ENCODE data around the gene SLC1A1. TPM values are rescaled to one million over a fixed set of nuclear protein-coding genes. Genes with fewer than 3 reads are reported as not detected.

SLC1A1 gene
- total and polyA plus RNA-seq, 2 experiments from 2014 or later: 34.6 to 47.6 TPM

- 89 to 93% methylated on average over 4 of the region's 4 CpGs for WGBS, 2 experiments (ENCODE audit: low coverage in 1 of 2, low lambda C conversion rate in 2 of 2, missing lambda C conversion rate in 2 of 2)
- H2AFZ ChIP-seq: no peak overlapping the region
These were observed 14.0 kb downstream of the SLC1A1 start for GRCh38 chr9:4504250-4504649.

DNA sequence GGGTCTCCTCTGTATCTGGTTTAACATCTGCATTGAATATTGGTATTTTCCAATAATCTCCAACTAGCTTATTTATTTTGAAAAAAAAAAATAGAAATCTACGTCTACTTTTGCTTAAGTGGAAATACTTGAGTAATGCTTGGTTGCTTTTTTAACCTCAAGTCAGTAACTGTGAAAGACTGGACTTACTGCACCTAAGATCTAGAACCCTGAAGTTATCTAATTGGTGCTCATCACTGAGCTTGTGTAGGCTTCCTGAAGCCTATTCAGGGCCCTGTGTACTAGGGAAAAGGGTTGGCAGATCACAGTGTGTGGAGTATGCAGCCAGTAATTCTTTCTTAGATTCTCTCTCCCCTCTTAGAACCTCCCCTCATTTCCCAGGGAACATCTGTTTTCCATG is 16.2 kb downstream of the SLC1A1 start:
- no peaks in the 10 kb centered on the region for H3K27me3 ChIP-seq (replicated peaks; ENCODE audit: insufficient read depth)
- H4K20me1 ChIP-seq (ENCODE audit: insufficient read depth): no peaks in the 10 kb centered on the region
- DNase-seq: no peak
- H3K9me2 ChIP-seq (ENCODE audit: insufficient read depth): no peaks in the 10 kb centered on the region
- no peak for TF ChIP-seq EZH2 (IDR thresholded peaks at IDR 0.05; ENCODE audit: insufficient read depth, poor library complexity, severe bottlenecking)
- no peak overlapping the region for H2AFZ ChIP-seq
- peaks cover 40% of the 10 kb centered on the region for H3F3A ChIP-seq (ENCODE audit: insufficient read depth)
- whole genome bisulfite sequencing, 2 experiments (ENCODE audit: low coverage in 1 of 2, low lambda C conversion rate in 2 of 2, missing lambda C conversion rate in 2 of 2): 87 to 93% methylated on average over 1 of the region's 1 CpG
- in situ Hi-C loops (cut with MboI): no loop called here
- no peaks in the 10 kb centered on the region; the same call in 1 of the 2 replicates for H3K36me3 ChIP-seq (ENCODE audit: low read depth)
- peak overlapping the region; percentile 90 for H3K27ac ChIP-seq
- H3K4me2 ChIP-seq (ENCODE audit: unreplicated experiment): no peak overlapping the region
- H3K9ac ChIP-seq: no peak overlapping the region
- H3K4me3 ChIP-seq: no peak overlapping the region
- H3K9me3 ChIP-seq (ENCODE audit: low read depth): no peaks in the 10 kb centered on the region
- H3K4me1 ChIP-seq (ENCODE audit: insufficient read depth): peaks cover 43% of the 10 kb centered on the region
- H3K79me2 ChIP-seq (ENCODE audit: insufficient read depth): peaks cover 71% of the 10 kb centered on the region

More at GRCh38 chr9:4504250-4504649, 14.0 kb downstream of the SLC1A1 start:
- Histone ChIP-seq H3K9me3 (ENCODE audit: low read depth) (no peaks in the 10 kb centered on the region), H3K4me1 (ENCODE audit: insufficient read depth) (peaks cover 32% of the 10 kb centered on the region), H3K4me2 (ENCODE audit: unreplicated experiment) (no peak overlapping the region), H3F3A (ENCODE audit: insufficient read depth) (peaks cover 31% of the 10 kb centered on the region), H3K9ac (no peak overlapping the region), H3K4me3 (no peak overlapping the region), H3K36me3 (ENCODE audit: low read depth) (no peaks in the 10 kb centered on the region; the same call in 1 of the 2 replicates), H3K27ac (no peak overlapping the region), H3K27me3 (replicated peaks; ENCODE audit: insufficient read depth) (no peaks in the 10 kb centered on the region), H3K9me2 (ENCODE audit: insufficient read depth) (no peaks in the 10 kb centered on the region), H3K79me2 (ENCODE audit: insufficient read depth) (peaks cover 76% of the 10 kb centered on the region), H4K20me1 (ENCODE audit: insufficient read depth) (no peaks in the 10 kb centered on the region)
- no peak for DNase-seq
- TF ChIP-seq EZH2phosphoT487 (IDR thresholded peaks at IDR 0.05; ENCODE audit: insufficient read depth, low read depth): no peak
- TF ChIP-seq EZH2 (IDR thresholded peaks at IDR 0.05; ENCODE audit: insufficient read depth, poor library complexity, severe bottlenecking): no peak
- in situ Hi-C loops (cut with MboI): no loop called here

DNA sequence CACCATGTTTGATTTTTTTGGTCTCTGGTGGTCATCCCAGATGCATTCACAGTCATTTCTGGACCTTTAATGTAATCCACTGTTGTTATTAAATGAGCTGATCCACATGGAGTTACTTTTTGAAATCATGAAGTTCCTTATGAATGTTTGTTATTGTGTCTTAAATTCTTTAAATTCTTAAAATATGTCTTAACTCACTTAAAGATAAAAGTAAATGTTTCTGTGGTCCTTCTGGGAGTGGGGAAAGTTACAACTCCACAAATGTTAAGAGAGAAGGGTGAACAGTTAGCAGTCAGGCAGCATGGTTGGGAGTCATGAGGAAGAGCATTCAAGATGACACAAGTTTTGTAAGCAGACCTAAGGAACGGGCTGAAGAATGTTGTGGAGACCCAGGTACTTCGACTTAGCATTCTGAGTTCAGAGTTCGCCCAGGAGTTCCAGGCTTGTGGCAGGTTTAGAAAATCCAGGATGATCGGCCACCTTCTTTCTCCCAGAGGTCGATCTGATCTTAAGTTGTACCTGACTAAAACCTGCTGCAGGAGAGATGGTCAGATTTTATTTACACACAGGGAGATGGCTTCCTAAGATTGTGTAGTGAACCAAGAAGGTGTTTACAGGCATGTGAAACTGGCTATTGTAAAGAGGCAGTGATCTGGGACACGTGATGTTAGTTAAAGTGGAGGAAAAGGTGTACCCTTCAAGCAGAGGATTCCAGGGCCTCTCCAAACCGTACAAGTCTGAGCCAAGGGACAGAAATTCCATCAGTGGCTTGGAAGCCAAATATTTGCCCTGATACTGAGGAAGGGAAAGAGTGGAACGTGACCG is 17.2 kb downstream of the SLC1A1 start:
- Histone ChIP-seq H3K9me3 (ENCODE audit: low read depth) (no peaks in the 10 kb centered on the region), H3K79me2 (ENCODE audit: insufficient read depth) (peaks cover 71% of the 10 kb centered on the region), H4K20me1 (ENCODE audit: insufficient read depth) (no peaks in the 10 kb centered on the region), H3K27ac (peak overlapping the region; percentile 90), H3F3A (ENCODE audit: insufficient read depth) (peaks cover 40% of the 10 kb centered on the region), H3K4me3 (no peak overlapping the region), H3K4me2 (ENCODE audit: unreplicated experiment) (peak overlapping the region; percentile 66), H3K9ac (no peak overlapping the region), H2AFZ (no peak overlapping the region), H3K27me3 (replicated peaks; ENCODE audit: insufficient read depth) (no peaks in the 10 kb centered on the region), H3K9me2 (ENCODE audit: insufficient read depth) (no peaks in the 10 kb centered on the region), H3K4me1 (ENCODE audit: insufficient read depth) (peaks cover 43% of the 10 kb centered on the region), H3K36me3 (ENCODE audit: low read depth) (no peaks in the 10 kb centered on the region; the same call in 1 of the 2 replicates)
- in situ Hi-C loops (cut with MboI): no loop called here
- no peak for TF ChIP-seq EZH2 (IDR thresholded peaks at IDR 0.05; ENCODE audit: insufficient read depth, poor library complexity, severe bottlenecking)
- no peak for TF ChIP-seq EZH2phosphoT487 (IDR thresholded peaks at IDR 0.05; ENCODE audit: insufficient read depth, low read depth)
- 85 to 91% methylated on average over 9 of the region's 9 CpGs for WGBS, 2 experiments (ENCODE audit: low coverage in 1 of 2, low lambda C conversion rate in 2 of 2, missing lambda C conversion rate in 2 of 2)
- peak; percentile 29 for DNase-seq

DNA sequence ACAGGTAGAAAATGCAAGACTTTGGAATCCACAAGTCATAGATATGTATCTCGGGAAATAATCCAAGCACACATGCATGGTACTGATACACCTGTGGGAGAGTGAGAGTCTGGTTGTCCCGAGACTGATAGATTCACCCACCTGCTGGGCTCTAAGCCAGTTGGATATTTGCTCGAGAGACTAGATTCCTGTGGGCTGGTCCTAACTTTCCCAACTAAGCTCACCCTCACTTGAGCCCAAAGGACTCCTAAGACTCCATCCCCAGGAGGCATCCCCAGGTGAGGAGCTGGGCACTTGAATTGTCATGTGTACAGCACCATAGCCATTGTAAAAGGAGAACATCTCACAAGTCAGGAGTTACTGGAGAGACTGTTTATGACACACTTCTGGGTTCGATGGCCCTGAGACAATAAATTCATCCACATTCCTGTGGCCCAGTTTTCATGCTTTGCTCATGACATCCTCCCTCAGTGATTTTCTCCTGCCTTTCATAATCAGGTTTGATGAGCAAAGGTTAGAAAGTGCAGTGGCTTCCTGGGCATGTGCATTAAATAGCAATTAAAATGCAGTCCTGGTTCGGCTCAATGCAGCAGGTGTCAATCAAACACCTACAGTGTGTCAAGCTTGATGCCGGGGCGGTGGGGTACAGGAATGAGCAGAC is 18.1 kb downstream of the SLC1A1 start:
- DNase-seq: peak; percentile 90
- Histone ChIP-seq H3K27me3 (replicated peaks; ENCODE audit: insufficient read depth) (no peaks in the 10 kb centered on the region), H4K20me1 (ENCODE audit: insufficient read depth) (no peaks in the 10 kb centered on the region), H3F3A (ENCODE audit: insufficient read depth) (peaks cover 40% of the 10 kb centered on the region), H3K9ac (peak overlapping the region; percentile 65), H3K36me3 (ENCODE audit: low read depth) (no peaks in the 10 kb centered on the region; the same call in 1 of the 2 replicates), H3K4me3 (peak overlapping the region; percentile 30), H3K4me1 (ENCODE audit: insufficient read depth) (peaks cover 43% of the 10 kb centered on the region), H3K4me2 (ENCODE audit: unreplicated experiment) (peak overlapping the region; percentile 66), H3K27ac (peak overlapping the region; percentile 90), H3K9me2 (ENCODE audit: insufficient read depth) (no peaks in the 10 kb centered on the region), H2AFZ (no peak overlapping the region), H3K79me2 (ENCODE audit: insufficient read depth) (peaks cover 71% of the 10 kb centered on the region), H3K9me3 (ENCODE audit: low read depth) (no peaks in the 10 kb centered on the region)
- in situ Hi-C loops (cut with MboI): no loop called here
- TF ChIP-seq EZH2 (IDR thresholded peaks at IDR 0.05; ENCODE audit: insufficient read depth, poor library complexity, severe bottlenecking): no peak
- TF ChIP-seq EZH2phosphoT487 (IDR thresholded peaks at IDR 0.05; ENCODE audit: insufficient read depth, low read depth): no peak
- WGBS, 2 experiments (ENCODE audit: low coverage in 1 of 2, low lambda C conversion rate in 2 of 2, missing lambda C conversion rate in 2 of 2): 61 to 64% methylated on average over 7 of the region's 7 CpGs

All from GM23248 (cell line).